ENCODE results near the gene UBE2I. TPM values are rescaled to one million over a fixed set of nuclear protein-coding genes. Genes with fewer than 3 reads are reported as not detected.
"Not testable (repeated sequence)": the region's sequence is repeated elsewhere in the genome, so short reads cannot be mapped to it uniquely, and the experiment has no call there.

UBE2I gene
- total RNA-seq, 2 donors from 2014 or later = 76.6 to 87.1 TPM

DNA sequence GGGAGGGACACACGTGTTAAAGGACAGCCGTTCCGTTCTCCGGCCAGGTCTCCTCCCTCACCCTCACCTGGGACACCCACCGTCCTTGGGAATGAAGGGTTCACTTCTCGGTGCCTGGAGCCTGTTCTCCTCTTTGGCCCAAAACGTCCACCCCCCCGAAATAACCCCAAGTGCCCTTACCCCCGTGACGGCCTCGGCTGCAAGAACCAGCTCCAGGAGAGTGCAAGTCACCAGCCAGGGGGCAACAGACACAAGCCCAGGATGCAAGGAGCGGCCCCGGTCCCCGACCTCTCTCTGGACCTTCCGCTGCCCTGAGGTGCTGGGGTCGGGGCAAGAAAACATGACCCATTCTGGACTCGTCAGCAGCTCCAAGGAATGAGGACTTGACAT lies 20.0 kb upstream of the UBE2I start:
- intact Hi-C loops (cut with DNase I, micrococcal nuclease) = no loop called here
- DNase-seq = no peak
- no peak for ATAC-seq

DNA sequence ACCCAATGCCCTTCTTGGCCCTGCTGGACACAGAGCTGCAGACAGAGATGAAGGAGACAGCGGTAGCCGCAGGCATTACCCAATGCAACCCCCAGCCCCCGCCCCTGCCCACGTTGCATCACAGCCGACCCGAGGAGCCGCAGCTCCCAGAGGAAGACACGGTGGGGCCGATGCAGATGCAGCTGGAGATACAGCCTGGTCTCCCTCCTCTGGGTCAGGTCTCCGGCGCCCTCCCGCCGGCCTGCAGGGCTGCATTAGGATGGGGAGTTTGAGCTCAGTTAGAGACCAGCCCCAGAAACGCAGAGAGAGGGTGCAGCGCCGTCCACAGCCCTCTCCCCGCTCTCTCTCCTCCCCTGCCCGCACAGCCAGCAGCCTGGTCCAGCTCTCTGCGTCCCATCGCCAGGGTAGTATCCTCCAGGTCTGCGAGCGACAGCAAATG lies 19.4 kb upstream of the UBE2I start:
- DNase-seq (no peak), ATAC-seq (no peak)
- intact Hi-C loops (cut with DNase I, micrococcal nuclease) = no loop called here

DNA sequence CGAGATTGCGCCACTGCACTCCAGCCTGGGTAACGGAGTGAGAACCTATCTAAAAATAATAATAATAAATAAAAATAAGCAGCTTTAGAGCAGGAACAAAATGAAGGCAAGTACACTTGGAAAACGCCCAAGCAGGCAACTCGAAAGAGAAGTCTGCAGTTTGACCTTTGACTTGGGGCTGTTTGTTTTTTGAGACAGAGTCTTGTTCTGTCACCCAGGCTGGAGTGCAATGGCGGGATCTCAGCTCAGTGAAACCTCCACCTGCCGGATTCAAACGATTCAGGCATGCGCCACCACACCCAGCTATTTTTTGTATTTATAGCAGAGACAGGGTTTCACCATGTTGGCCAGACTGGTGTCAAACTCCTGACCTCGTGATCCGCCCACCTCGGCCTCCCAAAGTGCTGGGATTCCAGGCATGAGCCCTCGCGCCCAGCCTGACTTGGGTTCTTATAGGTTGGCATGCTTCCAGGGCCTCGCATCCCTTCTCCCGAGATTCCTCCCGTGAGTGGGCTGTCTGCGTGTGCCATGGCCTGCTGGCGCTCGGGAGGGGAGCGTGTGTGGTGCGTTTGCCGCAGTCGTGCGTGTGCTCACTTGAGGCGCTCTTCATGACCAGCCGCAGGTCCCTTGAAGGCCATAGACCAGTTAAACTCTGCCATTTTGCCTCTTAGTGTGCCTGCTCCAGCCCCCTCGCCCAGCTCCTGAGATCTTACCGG lies 18.4 kb upstream of the UBE2I start:
- DNase-seq (no peak), ATAC-seq (peak; percentile 67)
- intact Hi-C loops (cut with DNase I, micrococcal nuclease) = no loop called here

DNA sequence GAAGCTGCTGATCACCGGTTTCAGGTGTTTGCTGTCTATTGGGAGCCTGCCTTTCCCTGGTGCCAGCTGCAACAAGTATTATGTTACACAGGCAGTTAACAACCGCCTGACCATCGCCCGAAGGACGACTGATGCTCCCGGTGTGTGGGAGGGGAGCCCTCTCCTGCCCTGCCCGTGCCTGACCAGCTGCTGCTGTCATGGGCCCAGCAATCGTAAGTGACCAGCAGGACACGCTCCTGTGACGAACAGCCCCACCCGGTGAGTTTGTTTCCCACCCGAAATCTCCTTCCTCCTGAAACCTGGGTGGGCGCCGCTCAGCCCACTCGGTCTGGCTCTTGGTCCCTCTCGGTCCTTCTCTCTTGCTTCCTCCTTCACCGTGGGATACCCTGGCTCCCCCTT lies 17.9 kb upstream of the UBE2I start:
- intact Hi-C loops (cut with DNase I, micrococcal nuclease) = no loop called here
- ATAC-seq = peak; percentile 38
- DNase-seq = no peak

DNA sequence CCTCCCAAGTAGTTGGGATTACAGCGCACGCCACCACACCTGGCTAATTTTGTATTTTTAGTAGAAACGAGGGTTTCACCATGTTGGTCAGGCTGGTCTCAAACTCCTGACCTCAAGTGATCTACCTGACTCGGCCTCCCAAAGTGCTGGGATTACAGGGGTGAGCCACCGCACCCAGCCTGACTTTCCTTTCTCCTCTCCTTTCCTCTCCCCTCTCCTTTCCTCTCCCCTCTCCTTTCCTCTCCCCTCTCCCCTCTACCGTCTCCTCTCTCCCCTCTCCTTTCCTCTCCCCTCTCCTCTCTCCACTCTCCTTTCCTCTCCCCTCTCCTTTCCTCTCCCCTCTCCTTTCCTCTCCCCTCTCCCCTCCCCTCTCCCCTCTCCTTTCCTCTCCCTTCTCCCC lies 17.2 kb upstream of the UBE2I start:
- intact Hi-C loops (cut with DNase I, micrococcal nuclease); DNase-seq; ATAC-seq: not testable (repeated sequence)

DNA sequence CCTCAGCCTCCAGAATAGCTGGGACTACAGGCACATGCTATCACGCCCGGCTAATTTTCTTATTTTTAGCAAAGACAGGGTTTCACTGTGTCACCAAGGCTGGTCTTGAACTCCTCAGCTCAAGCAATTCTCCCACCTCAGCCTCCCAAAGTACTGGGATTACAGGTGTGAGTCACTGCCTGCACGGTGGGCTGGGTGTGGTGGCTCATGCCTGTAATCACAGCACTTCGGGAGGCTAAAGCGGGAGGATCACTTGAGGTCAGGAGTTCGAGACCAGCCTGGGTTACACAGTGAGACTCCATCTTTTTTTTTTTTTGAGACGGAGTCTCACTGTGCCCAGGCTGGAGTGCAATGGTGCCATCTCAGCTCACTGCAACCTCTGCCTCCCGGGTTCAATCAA lies 16.6 kb upstream of the UBE2I start:
- ATAC-seq; intact Hi-C loops (cut with DNase I, micrococcal nuclease); DNase-seq: not testable (repeated sequence)

DNA sequence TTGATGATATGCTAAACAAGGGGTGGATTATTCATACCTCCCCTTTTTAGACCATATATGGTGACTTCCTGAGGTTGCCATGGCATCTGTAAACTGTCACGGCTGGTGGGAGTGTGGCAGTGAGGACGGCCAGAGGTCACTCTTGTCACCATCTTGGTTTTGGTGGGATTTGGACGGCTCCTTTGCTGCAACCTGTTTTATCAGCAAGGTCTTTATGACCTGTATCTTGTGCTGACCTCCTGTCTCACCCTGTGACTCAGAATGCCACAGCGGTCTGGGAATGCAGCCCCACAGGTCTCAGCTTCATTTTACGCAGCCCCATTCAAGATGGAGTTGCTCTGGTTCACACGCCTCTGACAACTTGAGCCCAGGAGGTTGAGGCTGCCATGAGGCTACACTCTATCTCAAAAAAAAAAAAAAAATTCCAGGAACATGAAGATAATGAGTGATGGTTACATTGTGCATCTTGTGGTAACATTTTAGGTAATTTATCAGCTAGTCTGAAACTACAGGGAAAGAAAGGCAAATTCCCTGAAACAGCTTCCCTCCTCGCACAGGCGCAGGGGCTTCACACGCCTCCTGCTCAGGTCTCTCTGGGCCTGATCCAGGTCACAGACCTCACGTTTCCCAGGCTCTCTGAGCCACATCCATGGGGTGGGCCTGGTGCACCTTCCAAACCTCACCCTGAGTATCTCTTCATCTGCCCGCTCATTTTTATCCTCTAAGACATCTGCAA lies 15.3 kb upstream of the UBE2I start:
- no peak for ATAC-seq
- intact Hi-C loops (cut with DNase I, micrococcal nuclease) = no loop called here
- no peak for DNase-seq

DNA sequence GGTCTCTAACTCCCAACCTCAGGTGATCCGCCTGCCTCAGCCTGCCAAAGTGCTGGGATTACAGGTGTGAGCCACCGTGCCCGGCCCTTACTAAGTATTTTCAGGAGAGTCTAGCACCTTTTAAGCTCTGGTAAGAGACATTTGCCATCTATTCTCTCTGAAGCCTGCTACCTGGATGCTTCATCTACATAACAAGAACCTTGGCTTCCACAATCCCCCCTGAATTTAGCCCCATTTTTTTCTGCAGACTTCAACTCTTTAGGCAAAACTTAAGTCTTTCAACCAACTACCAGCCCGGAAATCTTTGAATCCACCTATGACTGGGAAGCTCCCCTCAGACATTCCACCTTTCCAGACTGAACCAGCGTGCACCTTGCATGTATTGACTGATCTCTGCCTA lies 14.0 kb upstream of the UBE2I start:
- no peak for DNase-seq
- no peak for ATAC-seq
- intact Hi-C loops (cut with DNase I, micrococcal nuclease) = no loop called here

DNA sequence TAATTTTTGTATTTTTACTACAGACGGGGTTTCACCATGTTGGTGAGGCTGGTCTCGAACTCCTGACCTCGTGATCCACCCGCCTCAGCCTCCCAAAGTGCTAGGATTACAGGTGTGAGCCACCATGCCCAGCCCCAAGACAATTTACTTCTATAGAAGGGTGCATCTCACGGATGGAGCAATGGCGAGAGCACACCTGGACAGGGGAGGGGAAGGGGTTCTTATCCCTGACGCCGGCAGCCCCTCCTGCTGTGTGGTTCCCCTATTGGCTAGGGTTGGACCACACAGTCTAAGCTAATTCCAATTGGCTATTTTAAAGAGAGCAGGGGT lies 12.8 kb upstream of the UBE2I start:
- DNase-seq; ATAC-seq; intact Hi-C loops (cut with DNase I, micrococcal nuclease): not testable (repeated sequence)

DNA sequence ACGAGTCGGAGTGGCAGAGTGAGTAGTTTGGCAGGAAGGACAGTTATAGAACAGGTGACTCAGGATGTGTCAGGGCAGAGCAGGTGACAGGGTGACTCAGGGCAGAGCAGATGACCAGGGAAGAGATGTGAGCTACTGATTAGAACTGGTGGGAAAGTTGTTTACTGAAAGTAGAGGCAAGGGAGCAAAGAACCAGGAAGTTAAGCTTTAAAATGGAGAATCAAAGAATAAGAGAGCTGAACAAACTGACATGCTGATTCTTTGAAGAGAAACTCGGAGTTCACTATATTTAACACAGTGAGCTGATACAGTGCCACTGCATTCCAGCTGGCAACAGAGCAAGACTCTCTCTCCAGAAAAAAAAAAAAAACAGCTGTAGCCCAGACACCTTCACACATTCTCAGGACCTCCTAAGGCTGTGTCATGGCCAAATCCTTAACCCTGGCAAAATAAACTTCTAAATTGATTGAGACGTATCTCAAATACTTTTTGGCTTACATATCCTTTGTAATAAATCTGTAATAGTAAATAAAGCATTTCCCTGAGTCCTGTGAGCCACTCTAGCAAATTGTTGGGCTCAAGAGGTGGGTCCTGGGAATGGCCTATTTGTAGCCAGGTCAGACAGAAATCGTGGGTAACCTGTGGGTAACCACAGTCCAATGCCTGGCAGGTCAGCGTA lies 12.3 kb upstream of the UBE2I start:
- ATAC-seq (peak; percentile 77), DNase-seq (peak in 1 of 2 donors; percentile 67)
- intact Hi-C loops (cut with DNase I, micrococcal nuclease) = no loop called here

DNA sequence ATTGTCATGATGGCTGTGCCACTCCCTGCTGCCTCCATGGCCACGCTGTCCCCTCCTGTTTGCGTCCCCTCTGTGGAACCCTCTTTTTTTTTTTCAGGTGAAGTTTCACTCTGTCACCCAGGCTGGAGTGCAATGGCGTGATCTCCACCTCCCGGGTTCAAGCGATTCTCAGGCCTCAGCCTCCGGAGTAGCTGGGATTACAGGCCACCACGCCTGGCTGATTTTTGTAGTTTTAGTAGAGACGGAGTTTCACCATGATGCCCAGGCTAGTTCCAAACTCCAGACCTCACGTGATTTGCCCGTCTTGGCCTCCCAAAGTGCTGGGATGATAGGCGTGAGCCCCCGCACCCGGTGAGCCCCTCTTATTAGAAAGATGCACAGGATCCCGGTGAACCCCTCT lies 11.0 kb upstream of the UBE2I start:
- intact Hi-C loops (cut with DNase I, micrococcal nuclease) = no loop called here
- ATAC-seq (no peak), DNase-seq (no peak)

DNA sequence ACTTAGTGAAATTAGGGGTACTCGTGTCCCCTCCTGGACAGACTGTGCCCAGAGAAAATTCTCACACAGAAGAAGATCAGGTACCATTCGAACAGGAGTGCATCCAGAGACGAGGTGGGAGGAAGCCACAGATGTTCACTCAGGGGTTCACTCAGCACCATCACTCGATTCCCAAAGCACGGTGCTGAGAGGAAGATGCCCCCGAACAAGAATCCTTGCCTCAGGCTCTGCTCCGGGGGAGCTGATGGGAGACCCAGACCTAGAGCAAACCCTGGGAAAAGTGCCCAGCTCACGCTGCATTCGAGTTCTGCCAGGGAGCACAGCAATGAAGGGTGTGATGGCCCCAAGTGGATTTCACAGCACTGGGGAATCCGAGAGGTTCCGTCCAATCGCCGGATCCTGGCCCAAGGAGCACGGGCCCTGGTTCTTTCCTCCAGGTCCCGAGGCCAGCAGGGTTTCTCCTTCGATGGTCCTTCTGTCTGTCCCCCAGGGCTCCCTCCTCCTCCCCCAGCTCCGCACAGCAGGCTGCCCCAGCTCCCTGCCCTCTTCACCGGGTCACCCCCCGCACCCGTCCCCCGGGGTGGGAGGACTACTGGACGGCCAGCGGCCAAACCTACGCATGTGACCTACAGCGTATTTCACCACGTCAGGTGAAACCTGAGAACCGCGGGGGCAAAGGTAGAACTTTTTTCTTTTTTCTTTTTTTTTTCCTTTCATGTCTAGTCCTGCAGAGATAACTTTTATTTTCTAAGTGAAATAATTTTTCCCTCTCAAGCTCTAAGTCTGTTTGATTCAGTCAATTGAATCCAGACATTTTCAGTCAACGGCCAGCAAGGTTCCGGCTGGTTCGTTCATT lies 10.2 kb upstream of the UBE2I start:
- ATAC-seq = peak; percentile 19
- intact Hi-C loops (cut with DNase I, micrococcal nuclease) = no loop called here
- peak; percentile 40 to 58 for DNase-seq

DNA sequence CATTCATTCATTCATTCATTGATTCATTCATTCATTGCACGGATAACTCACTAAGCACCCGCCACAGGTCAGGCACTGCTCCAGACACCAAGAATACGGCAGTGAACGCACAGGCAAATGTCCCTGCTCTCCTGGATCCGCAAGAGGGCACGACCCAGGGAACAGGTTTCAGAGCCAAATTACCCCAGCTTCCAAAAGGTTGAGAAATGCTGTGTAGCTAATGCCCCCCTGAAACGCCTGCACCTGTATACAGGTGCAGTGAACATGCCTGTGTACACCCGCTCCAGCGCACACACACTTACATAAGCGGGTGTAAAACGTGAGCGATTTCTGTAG lies 9.6 kb upstream of the UBE2I start:
- intact Hi-C loops (cut with DNase I, micrococcal nuclease) = no loop called here

DNA sequence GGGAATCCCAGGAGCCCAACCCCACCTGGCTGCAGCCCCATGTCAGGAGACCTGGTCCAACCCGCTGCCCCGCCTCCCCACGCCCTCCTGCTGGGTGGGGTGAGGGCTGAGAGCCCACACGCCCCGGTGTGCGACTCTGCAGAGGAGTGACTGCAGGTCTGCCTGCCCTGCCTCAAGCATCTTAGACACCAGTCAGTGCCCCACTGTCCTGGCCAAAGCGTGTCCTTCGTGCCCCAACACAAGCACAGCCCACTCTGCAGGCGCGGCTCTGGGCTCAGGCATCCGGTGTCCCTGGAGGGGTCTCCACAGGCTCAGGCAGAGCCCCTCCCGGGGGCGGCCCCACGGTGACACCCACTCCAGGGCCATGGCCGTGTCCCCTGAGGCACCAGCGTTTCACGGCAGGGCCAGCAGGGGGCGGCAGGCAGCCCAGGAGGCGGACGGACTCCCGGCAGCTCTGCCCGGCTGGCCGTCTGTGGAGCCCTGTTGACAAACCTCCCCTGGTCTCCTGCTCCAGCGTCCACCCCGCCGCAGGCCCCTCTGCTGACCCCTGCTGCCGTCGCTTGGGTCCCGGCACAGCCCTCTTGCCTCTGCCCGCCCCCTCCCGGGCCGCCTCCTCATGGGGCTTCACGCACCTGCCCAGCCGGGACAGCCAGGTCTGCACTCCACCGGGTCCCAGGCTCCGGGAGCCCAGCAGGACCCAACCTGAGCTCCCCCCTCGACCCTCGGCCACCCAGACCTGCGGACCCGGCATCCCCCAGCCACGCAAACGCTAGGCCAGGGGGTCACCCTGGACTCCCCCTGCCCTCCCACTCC lies 8.6 kb upstream of the UBE2I start:
- peak; percentile 62 to 80 for DNase-seq
- intact Hi-C loops (cut with DNase I, micrococcal nuclease) = no loop called here
- ATAC-seq = peak; percentile 62

More for the DNA sequence above, 9.6 kb upstream of the UBE2I start:
- DNase-seq (no peak), ATAC-seq (no peak)

DNA sequence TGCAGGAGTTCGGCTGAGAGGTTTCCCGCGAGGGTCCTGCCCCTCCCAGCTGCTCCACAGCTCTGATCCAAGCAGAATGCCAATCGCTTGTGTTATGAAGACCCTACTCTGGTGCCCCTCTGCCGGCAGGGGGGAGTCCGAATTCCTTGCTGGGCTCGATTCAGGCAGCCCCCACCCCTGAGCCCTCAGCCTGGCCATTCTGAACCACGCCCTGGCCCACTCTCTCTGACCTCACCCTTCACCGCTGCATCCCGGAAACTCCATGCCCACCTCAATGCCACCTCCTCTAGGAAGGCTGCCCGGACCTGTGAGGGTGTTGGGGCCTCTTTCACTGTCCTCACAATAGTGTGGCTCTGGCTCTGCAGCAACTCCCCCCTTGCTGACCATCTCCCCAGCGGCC lies 7.9 kb upstream of the UBE2I start:
- intact Hi-C loops (cut with DNase I, micrococcal nuclease) = no loop called here
- no peak for ATAC-seq
- no peak for DNase-seq

DNA sequence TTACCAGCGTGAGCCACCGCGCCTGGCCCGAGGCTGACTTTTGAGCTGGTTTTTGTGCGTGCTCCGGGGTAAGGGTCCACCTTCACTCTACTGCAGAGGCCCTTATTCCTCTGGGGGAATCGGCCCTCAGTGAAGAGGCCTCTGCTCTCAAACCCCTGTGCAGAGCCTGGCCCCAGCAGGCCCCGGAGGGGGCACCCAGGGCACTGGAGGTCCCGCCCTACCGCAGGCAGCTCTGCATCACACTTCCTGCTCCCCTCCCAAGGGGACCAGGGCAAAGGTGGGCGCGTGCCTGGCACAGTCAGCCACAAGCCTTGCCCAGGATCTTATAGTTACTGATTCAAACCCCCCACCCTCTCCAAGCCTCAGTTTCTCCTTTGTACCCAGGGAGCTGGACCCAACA lies 3.6 kb upstream of the UBE2I start:
- ATAC-seq = no peak
- intact Hi-C loops (cut with DNase I, micrococcal nuclease) = no loop called here
- no peak for DNase-seq

DNA sequence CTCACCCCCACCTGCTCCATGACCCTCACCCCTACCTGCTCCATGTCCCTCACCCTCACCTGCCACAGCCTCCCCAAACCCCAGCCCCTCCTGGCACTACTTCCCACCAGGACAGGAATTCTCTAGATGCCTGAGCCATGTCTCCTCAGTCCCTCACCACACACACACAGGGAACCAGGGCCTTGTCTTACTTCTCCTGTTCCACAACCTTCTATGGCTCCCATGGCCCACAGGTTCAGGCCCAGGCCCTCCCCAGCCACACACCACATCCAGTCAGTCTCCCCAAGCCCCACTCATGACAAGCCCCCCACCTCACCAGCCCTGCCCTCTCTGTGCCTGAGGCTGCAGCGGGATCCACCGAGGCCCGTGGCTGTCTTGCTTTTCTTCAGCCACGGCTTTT lies 3.1 kb upstream of the UBE2I start:
- intact Hi-C loops (cut with DNase I, micrococcal nuclease) = no loop called here
- DNase-seq (no peak), ATAC-seq (no peak)
